UCSD-AML1 (cell line): ENCODE data around the gene FXYD5.
A peak's percentile ranks its signal among the peaks of the same experiment; 100 is the strongest.
"Not testable (repeated sequence)": the region's sequence is repeated elsewhere in the genome, so short reads cannot be mapped to it uniquely, and the experiment has no call there.

ENCODE experiments used
- DNase-seq: peaks from one replicate; lab custom pipeline; 2025; ENCODE audit not compliant: unreplicated experiment; lab: John Stamatoyannopoulos, UW

The FXYD5 gene

DNA sequence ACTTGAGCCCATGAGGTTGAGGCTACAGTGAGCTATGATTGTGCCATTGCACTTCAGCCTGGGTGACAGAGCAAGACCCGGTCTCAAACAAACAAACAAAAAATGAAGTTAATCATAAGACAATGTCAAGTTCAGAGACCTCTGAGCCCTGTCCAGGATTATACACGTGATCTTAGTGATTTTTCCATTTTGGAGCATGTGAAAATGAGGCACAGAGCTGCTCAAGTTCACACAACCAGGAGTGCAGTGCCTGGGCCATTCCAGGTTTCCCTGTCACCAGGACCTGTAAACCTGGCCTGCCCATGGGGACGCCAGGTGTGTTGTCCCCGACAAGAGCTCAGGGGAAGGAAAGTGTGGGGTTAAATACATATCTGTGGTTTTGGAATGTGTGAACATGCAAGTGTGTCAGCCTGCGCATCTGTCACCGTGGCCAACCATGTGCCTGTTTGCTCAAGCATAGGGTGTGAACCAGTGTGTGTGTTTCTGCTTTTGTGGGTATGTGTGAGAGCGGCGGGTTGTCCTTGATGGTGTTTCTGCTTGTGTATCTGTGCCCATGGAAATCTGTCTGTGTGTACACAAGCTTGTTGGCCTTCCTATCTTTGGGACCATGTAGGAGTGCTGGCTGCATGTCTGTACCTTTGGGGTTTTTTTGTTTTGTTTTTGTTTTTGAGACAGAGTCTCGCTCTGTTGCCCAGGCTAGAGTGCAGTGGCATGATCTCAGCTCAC, 17.4 kb upstream of the FXYD5 start:
- DNase-seq, result no peak

DNA sequence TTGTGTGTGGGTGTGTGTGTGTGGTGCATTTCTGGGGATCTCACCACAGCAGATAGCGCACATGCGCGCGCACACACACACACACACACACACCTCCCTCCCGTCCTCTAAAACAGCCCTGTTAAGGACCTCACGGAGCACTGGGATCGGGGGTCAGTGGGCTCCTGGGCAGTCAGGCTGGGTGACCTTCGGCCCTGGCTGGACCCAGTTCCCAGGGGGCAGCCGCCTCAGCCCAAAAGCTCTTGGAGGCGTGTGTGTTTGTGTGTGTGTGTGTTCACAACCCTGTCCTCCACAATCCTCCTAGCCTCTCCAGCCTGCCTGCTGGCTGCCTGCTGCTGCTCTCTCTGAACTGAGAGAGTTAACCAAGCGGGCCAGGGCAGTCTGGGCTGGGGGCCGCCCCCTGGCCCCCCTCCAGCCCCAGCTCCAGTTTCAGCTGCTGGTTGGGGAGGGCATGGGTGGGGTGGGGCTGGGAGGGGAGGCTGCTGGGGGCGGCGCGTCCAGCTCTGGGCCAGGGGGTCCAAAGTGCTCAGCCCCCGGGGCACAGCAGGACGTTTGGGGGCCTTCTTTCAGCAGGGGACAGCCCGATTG, 16.1 kb upstream of the FXYD5 start, which contains the start of gene FXYD1:
Gene FXYD1, plus strand, starts transcription at position 520 of the 588 bp plus-strand sequence. CDS start 1,256 bp downstream, outside the sequence.
- DNase-seq, result no peak

DNA sequence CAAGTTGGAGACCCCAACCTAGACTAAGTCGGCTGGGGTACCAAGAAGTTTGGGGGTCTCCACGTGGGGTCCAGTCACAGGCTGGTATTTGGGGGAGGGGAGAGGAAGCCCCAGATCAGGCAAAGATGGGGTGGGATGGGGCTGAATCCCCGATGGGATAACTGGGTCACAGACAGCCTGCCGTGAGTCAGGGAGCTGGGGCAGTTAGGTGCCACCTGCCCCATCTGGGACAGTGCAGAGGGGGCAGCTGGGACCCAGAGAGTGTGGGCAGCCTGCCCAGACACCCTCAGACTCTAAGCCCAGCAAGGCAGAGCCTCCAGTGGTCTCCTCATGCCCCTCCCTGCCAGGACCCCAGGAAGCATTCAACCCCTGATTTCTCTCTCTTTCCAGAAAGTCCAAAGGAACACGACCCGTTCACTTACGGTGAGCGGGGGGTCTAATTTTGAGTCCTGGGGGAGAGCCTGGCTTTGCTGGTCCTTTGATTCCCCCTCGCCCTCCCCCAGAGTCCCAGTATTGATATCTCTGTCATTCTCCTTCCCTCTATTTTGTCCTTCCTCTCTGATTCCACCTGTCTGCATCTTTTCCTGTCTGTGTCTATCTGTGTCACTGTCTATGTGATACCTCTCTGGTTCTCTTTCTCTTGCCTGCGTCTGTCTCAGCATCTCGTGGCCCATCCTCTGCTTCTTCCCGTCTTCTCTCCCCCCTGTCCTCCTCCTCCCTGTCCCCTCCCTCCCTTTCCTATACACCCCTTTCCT, 14.2 kb upstream of the FXYD5 start:
- DNase-seq, result no peak

DNA sequence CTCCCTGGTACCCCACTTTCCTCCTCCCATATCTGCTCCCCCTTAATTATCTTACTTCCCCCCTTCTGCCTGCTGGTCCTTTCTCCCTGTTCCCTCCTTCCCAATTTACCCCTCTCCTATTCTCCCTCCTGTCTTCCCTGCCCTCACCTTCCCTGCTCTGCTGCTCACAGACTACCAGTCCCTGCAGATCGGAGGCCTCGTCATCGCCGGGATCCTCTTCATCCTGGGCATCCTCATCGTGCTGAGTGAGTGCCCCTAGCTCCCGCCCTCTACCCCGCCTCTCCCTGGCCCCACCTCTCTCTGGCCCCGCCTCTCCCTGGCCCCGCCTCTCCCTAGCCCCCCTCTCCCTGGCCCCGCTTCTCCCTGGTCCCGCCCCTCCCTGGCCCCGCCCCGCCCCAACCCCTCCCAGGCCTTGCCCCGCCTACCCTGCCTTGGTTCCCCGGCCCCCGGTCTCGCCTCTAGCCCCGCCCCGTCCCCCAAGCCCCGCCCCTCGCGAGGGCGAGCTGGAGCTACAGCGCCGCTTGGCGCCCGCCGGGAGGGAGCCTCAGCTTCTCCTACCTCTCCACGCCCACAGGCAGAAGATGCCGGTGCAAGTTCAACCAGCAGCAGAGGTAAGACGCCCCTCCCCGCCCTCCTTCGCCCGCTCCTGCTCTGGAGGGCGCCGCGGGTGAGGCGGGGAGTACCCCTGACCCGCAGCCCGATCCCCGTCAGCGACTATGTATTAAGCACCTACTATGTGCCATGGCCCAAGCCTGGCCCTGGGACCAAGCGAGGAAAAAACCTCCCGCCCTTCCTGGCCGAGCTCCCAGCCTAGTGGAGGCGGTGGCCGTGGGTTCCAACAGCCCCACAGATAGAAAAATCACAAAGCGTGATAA, 13.3 kb upstream of the FXYD5 start:
- DNase-seq, result peak; percentile 91

DNA sequence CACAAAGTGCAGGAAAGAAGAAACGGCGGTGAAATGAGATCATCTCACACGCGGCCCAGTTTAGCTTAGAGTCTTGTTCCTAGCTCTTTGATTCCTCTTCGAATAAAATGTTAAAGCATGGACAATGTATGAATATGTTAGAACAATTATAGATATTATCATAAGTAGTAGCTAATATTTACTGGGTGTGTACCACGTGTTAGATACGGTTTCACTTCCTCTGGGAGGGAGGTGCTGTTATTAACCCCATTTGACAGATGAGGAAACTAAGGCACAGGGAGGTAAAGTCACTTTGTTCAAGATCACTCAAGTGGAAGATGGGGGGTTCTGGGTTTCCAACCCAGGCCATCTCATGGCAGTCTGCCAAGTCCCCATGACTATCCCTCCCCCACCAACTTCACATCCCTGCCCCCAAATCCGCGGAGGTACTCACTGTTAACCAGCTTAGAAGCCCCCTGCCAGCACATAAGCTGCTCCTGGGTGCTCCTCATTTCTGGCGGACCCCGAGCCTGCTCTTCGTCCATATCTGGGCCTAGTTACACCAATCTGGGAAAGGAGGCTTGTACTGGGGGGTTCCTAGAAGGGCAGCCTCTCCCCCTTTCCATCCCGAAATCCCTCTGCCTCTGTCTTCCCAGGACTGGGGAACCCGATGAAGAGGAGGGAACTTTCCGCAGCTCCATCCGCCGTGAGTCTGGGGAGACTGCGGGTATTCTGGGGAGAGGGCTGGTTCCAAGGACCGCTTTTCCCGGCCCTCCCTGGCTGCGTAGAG, 12.5 kb upstream of the FXYD5 start:
- no peak for DNase-seq

DNA sequence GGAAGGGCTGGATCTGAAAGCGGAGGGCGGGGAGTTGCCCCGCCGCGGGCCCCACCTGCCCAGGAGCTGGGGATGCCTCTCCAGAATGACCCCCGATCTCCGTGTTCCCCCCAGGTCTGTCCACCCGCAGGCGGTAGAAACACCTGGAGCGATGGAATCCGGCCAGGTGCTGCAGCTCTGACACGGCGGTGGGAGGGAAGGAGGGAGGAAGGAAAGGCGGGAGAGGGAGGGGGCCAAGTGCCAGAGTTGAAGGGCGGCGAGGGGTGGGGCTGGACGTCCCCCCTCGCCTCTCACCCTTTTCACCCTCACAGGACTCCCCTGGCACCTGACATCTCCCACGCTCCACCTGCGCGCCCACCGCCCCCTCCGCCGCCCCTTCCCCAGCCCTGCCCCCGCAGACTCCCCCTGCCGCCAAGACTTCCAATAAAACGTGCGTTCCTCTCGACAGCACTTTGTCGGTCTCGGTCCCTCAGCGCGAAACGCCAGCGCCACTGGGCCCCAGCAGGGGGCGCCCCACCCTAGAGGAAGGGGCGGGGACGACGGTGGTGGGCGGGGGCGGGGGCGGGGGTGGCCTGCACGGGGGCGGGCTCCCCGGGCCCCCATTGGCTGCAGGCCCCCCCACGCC, 11.8 kb upstream of the FXYD5 start:
- DNase-seq, result peak; percentile 64

DNA sequence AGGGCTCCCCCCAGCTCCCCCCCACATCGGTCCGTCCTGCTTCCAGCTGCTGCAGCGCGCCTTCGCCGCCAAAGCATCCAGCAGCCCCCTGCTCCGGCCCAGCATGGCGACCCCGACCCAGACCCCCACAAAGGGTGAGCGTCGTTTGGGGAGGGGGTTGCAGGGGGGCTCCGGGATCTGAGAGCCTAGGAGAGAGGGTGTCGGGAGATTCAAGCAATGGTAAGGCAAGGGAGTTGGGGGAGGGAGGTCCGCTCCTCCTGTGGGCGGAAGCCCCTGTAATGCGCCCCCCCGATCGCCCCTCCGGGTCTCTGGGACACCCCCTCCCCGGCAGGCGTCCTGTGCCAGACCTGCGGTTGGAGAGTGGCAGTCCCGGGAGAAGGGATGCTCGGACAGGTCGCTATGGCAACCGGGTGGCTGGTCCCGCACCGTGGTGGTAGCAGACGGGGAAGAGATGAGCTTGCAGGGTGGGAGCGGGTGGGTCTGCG, 11.3 kb upstream of the FXYD5 start, which contains the start of gene FXYD7:
Gene FXYD7, plus strand, starts transcription at position 25 of the 485 bp plus-strand sequence. Its CDS starts 79 bp downstream, at position 104.
- no peak for DNase-seq

DNA sequence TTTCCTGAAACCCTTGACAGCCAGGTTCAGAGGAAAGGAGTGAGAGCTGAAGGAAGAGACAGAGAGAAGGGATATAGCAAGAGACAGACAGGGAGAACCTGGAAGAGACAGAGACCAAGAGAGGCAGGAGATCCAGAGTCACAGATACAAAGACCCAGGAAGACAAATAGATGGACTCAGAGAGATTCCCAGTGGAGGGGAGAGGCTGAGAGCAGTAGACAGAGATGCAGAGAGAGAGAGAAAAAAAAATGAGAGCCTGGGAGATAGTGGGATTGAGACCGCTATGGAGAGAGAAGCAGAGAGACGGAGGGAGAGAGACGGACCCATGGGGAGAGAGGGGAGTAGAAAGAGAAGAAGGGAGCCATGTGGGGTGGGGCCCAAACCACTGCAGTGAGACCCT, 10.7 kb upstream of the FXYD5 start:
- no peak for DNase-seq

DNA sequence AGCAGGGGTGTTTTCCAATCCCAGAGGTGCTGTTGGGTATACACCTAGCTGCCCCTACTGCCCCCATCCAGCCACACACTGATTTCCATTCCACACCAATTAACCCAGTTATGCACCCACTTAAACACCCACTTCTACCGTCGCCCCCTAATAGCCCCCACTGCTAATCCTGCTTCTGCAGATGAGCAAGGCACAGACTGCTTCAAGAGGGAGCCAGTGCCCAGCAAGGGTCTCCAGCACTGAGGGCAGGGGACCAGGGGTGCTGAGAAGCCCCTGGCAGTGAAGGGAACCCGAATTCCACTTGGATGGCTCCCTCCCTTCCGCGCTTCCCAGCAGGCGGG, 10.3 kb upstream of the FXYD5 start:
- no peak for DNase-seq

DNA sequence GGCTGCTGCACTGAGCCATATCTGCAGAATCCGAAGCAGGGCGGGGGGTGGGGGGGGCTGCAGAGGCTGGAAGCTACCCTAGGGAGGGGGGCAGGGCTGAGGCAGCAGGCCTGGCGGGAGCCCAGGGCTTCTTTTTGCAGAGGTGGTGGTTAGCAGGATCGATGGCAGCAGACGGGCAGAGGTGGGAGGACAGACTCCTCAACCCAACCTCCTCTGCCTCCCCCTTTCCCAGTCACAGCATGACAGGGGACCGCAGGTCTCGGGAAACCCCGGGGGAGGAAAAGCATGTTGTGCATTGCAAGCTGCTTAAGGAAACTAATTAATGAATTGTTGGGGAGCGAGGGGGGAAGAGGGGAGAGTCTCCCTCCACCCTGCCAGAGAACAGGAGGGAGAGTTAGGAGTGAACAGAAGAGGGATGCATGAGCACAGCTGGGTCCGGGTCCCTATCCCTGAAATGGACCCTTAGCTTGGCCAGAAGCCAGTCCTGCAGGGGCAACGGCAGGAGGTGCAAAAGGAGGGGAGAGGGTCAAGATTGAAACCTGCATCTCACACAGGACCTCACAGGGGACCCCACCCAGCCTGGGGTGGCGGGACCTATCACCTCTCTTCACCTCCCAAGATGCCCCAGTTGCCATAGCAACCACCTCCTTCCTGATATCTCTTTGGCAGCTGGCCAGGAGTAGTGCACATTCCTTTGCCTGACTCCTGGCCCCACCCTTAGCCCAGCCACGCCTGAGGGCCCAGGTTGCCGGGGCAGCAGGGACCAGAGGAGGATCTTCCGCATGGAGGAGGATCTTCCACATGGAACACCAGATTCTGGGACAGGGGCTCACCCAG, 9.7 kb upstream of the FXYD5 start:
- no peak for DNase-seq

DNA sequence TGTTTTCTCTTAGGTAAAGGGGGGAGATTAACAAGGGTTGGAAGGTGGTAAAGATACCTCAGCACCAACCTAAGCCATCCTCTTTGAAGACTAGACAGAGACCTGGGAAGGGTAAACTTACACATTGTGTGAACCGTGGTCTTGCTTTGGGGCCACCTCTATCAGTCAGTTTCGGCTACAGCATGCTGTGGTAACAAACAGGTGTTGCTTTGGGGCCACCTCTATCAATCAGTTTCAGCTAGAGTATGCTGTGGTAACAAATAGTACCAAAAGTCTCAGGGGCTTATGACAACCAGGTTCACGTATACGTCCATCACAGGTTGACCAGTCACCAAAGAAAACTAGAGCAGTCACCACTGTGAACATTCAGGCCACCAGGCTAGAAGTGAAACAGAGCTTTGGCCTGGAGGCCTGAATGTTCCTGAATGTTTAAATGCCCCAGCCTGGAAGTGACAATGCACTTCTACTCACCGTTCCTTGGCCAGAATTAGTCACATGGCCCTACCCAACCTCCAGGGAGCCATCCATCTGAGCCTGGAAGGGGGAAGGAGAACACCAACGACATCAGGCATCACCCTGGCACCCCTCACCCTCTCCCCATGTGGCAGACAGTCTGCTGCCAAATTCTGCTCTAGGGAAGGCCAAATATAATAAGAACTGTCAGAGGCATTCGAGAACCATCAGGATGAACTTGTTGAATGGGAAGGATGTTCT, 7.6 kb upstream of the FXYD5 start:
- DNase-seq, result peak; percentile 39

DNA sequence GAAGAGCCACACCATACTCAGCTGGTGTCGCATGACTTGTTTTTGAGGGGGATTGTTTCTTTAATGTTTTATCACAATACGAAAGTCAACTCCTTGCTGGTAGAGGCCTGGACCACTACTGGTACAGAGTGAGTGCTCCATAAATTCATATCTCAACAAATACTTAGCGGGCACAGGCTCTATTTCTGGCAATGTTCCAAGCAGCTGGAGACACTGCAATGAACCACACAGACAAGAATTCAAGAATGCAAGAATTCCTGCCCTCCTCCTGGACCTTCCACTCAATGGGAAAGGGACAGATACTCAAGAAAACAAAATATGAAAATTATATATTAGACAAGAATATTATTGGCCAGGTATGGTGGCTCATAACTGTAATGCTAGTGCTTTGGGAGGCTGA, 5.1 kb upstream of the FXYD5 start:
- no peak for DNase-seq

DNA sequence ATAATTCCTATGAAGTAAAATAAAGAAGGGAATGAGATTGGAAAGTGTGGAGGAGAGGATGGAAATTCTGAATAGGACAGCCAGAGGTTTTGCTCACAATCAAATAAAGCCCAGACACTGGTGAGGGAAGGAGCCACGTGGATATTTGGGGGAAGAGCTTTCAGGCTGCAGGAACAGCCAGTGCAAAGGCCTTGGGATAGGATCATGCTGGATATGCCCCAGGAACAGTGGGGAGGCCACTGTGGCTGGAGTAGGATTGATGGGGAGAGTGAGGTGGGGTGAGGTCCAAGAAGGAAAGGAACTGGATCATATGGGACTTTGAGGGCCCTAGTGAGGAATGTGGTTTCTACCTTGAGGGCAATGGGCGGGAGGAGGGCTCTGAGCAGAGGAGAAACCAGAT, 4.1 kb upstream of the FXYD5 start:
- no peak for DNase-seq

DNA sequence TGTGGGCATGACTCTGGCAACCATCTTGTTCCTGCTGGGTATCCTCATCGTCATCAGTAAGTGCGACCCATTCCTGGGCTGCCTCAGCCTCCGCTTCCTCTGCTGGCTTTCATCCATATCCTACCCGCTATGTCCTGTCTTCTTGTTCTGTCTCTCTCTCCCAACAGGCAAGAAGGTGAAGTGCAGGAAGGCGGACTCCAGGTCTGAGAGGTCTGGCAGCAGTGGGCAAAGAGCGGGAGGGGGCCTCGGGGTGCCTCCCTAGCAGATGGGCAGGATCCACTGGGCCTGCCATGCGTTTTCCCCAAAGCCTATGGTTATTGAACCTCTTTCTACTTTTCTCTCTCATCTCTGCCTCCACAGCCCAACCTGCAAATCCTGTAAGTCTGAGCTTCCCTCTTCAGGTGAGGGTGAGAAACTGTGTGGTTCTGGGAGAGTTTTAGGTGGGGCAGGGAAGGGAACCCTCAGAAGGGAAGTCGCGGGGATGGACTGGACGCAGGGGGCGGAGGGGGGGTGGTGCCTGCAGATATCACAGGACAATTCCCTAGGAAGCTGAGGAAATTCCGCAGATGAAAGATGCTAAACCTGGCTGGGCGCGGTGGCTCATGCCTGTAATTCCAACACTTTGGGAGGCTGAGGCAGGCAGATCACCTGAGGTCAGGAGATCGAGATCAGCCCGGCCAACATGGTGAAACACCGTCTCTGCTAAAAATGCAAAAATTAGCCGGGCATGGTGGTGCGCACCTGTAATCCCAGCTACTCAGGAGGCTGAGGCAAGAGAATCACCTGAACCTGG, 3.1 kb upstream of the FXYD5 start:
- DNase-seq, result no peak

DNA sequence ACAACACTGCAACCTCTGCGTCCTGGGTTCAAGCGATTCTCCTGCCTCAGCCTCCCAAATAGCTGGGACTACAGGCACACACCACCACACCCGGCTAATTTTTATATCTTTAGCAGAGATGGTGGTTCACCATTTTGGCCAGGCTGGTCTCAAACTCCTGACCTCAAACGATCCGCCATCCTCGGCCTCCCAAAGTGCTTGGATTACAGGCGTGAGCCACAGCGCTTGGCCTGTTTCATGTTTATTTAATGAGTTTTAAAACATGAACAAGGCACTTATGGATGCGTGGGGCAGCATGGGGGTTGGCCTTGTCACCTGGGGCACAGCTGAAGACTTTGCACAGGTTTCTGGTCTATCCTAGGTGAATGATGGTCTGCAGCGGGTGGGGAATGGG, 1.4 kb upstream of the FXYD5 start:
- DNase-seq, result not testable (repeated sequence)

DNA sequence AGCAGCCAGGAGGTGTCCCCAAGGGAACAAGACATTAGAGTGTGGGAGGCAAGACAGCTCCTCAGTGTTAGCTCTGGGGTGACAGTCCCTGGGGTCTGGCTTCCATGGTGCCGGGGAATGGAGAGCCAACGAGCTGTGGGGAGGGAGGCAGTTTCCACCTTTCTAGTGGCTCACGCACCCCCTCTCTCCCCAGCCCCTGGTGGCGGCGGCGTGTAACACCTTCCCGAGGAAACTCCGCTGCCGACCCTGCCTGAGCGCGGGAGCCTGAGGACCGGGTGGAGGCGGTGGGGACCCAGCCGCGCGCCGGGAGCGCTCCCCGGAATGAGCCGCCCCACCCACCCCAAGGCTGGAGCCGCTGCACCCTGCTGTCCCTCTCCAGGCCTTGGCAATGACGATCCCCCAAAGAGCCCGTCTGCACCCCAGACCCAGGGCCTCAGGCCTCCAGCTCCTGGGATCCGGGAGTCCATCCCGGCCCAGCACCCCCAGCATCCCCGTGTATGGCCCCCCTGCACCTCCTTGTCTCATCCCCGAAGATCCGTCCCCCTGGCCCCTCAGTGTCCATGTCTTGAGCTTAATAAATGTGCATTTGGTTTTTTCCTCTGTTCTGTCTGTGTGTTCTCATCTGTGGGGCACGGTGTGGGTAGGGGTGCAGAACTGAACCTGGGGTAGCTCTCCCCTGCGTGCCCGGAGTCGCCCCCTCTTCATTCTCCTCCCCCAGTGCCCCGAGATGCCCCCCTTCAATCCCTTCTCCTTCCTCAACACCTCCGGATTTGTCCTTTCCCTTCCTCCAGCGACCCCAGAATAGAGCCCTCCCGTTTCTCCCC, 622 bp upstream of the FXYD5 start:
- DNase-seq, result peak; percentile 69

DNA sequence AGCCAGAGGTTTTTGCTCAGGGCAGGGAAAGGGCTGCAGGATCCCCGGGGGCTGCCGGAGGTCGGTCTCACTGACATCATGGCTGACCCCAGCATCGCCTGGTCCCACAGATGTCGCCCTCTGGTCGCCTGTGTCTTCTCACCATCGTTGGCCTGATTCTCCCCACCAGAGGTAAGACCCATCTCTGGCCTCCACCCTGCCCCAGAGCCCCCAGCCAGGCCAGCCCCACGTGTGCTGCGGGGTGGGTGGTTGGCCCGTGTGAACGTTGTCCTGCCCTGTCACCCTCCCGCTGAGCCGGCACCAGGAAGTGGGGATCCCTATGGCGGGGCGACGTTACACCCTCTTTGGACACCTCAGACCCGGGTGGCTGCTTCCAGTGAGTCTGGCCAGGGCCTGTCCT, 906 bp downstream of the FXYD5 start:
- no peak for DNase-seq
